Fibroblast of lung (primary cell): ENCODE results near the gene DDAH1. TPM values are rescaled to one million over a fixed set of nuclear protein-coding genes. Genes with fewer than 3 reads are reported as not detected.

ENCODE experiments used
- DNase-seq, 2 donors: peaks; one replicate each; pipeline versions ENCODE4 v3.0.0 to v3.0.0-alpha.2; 2010; ENCODE audit warnings: low read depth in 2 of 2
- H2AFZ ChIP-seq: 2 replicates; pipeline ENCODE4 v1.5.1; 2012; ENCODE audit warnings: low read length, control low read depth, inconsistent platforms
- H3K27ac ChIP-seq: 2 replicates; pipeline ENCODE4 v1.5.1; 2011; ENCODE audit warnings: low read length, control low read depth; ENCODE audit not compliant: insufficient read depth
- H3K27me3 ChIP-seq: 2 replicates; pipeline ENCODE4 v1.5.1; 2011; ENCODE audit warnings: mild to moderate bottlenecking, low read length; ENCODE audit not compliant: control insufficient read depth, insufficient read depth
- H3K36me3 ChIP-seq: 2 replicates; pipeline ENCODE4 v1.5.1; 2011; ENCODE audit warnings: low read length; ENCODE audit not compliant: control insufficient read depth, insufficient read depth
- H3K4me1 ChIP-seq: 2 replicates; pipeline ENCODE4 v1.5.1; 2011; ENCODE audit warnings: low read length; ENCODE audit not compliant: control insufficient read depth, insufficient read depth; ENCODE audit errors: extremely low read depth
- H3K4me2 ChIP-seq: 2 replicates; pipeline ENCODE4 v1.5.1; 2011; ENCODE audit warnings: low read length, control low read depth; ENCODE audit not compliant: insufficient read depth; ENCODE audit errors: extremely low read depth
- H3K4me3 ChIP-seq, 4 experiments: fragments of 200-600 bp in 1 of 4; sonication (generic) in 1 of 4; replicated peaks in 1 of 4; 2 replicates each; pipeline ENCODE4 v1.5.1; 2011 to 2016; ENCODE audit warnings: low read length in 4 of 4, low read depth in 3 of 4, mild to moderate bottlenecking in 3 of 4, control low read depth in 2 of 4, inconsistent platforms in 1 of 4, mixed read lengths in 1 of 4; ENCODE audit not compliant: insufficient read depth in 1 of 4; ENCODE audit errors: control extremely low read depth in 1 of 4
- H3K79me2 ChIP-seq: 2 replicates; pipeline ENCODE4 v1.5.1; 2012; ENCODE audit warnings: mild to moderate bottlenecking, low read length, inconsistent platforms; ENCODE audit not compliant: control insufficient read depth, insufficient read depth
- H3K9ac ChIP-seq: 2 replicates; pipeline ENCODE4 v1.5.1; 2011; ENCODE audit warnings: mild to moderate bottlenecking, low read length, control low read depth; ENCODE audit not compliant: insufficient read depth
- H3K9me3 ChIP-seq: 2 replicates; pipeline ENCODE4 v1.5.1; 2012; ENCODE audit warnings: low read depth, low read length; ENCODE audit not compliant: control insufficient read depth, insufficient read depth
- H4K20me1 ChIP-seq: 2 replicates; pipeline ENCODE4 v1.5.1; 2011; ENCODE audit warnings: low read length; ENCODE audit not compliant: control insufficient read depth, insufficient read depth; ENCODE audit errors: extremely low read depth
- EZH2 ChIP-seq: IDR thresholded peaks from 2 replicates; pipeline ENCODE4 v1.5.1; 2012; ENCODE audit warnings: low read length, control low read depth, mild to moderate bottlenecking; ENCODE audit errors: missing control alignments
- polyA plus RNA-seq, 2 donors: library from polyadenylated mRNA; depleted of rRNA in 1 of 2; stranded (reverse) in 1 of 2; unstranded in 1 of 2; fragments of >200 nt; gene quantifications; 2 replicates each; pipeline ENCODE4 v1.2.1, GENCODE V29; 2011 to 2012; ENCODE audit warnings: missing spikeins in 1 of 2
- total RNA-seq: library from RNA; depleted of rRNA; stranded (reverse); fragments of >200 nt; gene quantifications from 2 replicates; pipeline ENCODE4 v1.2.1, GENCODE V29; 2014
- TF ChIP-seq, protein P1 (sequence below), 2 donors: IDR thresholded peaks in 1 of 2; conservative IDR thresholded peaks in 1 of 2; 1 replicate in 1 of 2; 2 replicates in 1 of 2; pipeline ENCODE4 v1.5.1; 2011 to 2012; ENCODE audit warnings: low read length in 2 of 2, control low read depth in 1 of 2, inconsistent platforms in 1 of 2, low read depth in 1 of 2, mild to moderate bottlenecking in 1 of 2

Gene DDAH1
- total and polyA plus RNA-seq, 2 donors (not counting 1 experiment from before 2014, with no cell fraction given) = 50.0 to 218 TPM

DNA sequence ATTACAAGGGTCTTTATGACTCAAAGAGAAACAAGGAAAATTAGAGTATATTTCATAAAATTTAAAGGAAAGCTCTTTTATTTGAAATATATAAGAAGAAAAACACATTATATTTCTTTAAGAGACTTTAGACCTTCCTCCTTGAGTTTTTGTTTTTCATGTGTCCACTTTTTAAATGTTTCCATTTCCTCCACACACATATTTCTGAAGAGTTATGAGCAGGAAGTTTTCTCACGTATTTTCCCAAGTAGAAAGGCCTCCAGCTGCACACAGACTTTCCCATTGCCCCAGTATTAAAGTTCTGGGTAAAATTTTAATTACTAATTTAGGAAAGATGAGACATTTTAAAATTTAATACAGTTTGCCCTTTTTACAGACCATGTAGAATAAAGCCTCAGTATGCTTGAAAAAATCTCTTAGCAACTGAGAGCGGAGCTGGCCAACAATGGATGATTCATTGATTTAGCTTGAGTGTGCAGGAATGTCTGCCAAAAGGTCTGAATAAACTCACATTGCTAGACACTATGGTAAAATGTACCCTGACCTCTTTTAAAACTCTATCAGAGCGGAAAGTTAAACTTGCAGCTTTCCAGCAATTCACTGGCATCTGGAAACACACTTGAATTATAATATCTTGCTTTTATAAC lies 57.9 kb downstream of the DDAH1 start:
- Histone ChIP-seq H3K4me1 (peaks cover 4% of the 10 kb centered on the region), H3K4me3 (peak overlapping the region in 2 of 4 experiments; percentile 11 to 37), H3K27me3 (no peaks in the 10 kb centered on the region), H3K9me3 (no peaks in the 10 kb centered on the region), H3K9ac (no peak overlapping the region), H2AFZ (no peak overlapping the region), H4K20me1 (no peaks in the 10 kb centered on the region), H3K4me2 (peak overlapping the region; percentile 34), H3K79me2 (peaks cover 27% of the 10 kb centered on the region), H3K36me3 (no peaks in the 10 kb centered on the region), H3K27ac (peak overlapping the region; percentile 8)
- peak; percentile 95 to 97 for DNase-seq
- TF ChIP-seq EZH2 = no peak
- TF ChIP-seq, protein P1, sequence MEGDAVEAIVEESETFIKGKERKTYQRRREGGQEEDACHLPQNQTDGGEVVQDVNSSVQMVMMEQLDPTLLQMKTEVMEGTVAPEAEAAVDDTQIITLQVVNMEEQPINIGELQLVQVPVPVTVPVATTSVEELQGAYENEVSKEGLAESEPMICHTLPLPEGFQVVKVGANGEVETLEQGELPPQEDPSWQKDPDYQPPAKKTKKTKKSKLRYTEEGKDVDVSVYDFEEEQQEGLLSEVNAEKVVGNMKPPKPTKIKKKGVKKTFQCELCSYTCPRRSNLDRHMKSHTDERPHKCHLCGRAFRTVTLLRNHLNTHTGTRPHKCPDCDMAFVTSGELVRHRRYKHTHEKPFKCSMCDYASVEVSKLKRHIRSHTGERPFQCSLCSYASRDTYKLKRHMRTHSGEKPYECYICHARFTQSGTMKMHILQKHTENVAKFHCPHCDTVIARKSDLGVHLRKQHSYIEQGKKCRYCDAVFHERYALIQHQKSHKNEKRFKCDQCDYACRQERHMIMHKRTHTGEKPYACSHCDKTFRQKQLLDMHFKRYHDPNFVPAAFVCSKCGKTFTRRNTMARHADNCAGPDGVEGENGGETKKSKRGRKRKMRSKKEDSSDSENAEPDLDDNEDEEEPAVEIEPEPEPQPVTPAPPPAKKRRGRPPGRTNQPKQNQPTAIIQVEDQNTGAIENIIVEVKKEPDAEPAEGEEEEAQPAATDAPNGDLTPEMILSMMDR (conservative IDR thresholded peaks at IDR 0.05 in 1 of 2, IDR thresholded peaks at IDR 0.05 in 1 of 2; ENCODE audit: low read depth in 1 of 2, low read length in 2 of 2) = no peak

DNA sequence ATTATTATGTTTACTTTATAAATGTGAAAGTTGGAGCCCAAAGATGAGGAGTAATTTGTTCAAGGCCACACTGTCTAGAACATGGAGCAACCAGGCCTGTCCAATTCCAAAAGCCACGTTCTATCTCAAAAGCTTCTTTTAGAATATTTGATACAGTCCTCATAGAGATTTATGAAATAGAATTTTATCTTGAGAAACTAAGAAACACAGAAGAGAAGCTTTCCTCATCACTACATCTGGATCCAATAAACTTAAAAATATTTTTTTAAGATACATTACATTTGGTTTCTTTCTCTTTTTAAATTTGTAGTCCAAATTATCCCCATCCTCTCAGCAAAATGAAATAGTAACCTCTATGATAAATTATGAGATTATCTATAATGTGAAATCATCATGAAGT lies 58.9 kb downstream of the DDAH1 start:
- Histone ChIP-seq H3K36me3 (no peaks in the 10 kb centered on the region), H3K27ac (no peak overlapping the region), H3K4me3 (no peak overlapping the region), H4K20me1 (no peaks in the 10 kb centered on the region), H3K4me1 (peaks cover 4% of the 10 kb centered on the region), H3K9me3 (no peaks in the 10 kb centered on the region), H3K79me2 (peaks cover 25% of the 10 kb centered on the region), H3K4me2 (no peak overlapping the region), H2AFZ (no peak overlapping the region), H3K9ac (no peak overlapping the region), H3K27me3 (no peaks in the 10 kb centered on the region)
- TF ChIP-seq EZH2 = no peak
- TF ChIP-seq, protein P1 (conservative IDR thresholded peaks at IDR 0.05 in 1 of 2, IDR thresholded peaks at IDR 0.05 in 1 of 2; ENCODE audit: low read depth in 1 of 2, low read length in 2 of 2) = no peak
- no peak for DNase-seq

GRCh38 chr1:85404408-85404807 lies 60.6 kb downstream of the DDAH1 start:
- Histone ChIP-seq H3K27ac (no peak overlapping the region), H3K4me1 (peaks cover 5% of the 10 kb centered on the region), H3K4me2 (no peak overlapping the region), H4K20me1 (no peaks in the 10 kb centered on the region), H3K9ac (no peak overlapping the region), H3K27me3 (no peaks in the 10 kb centered on the region), H2AFZ (no peak overlapping the region), H3K9me3 (no peaks in the 10 kb centered on the region), H3K79me2 (peaks cover 24% of the 10 kb centered on the region), H3K4me3 (no peak overlapping the region), H3K36me3 (no peaks in the 10 kb centered on the region)
- TF ChIP-seq, protein P1 (conservative IDR thresholded peaks at IDR 0.05 in 1 of 2, IDR thresholded peaks at IDR 0.05 in 1 of 2; ENCODE audit: low read depth in 1 of 2, low read length in 2 of 2) = no peak
- TF ChIP-seq EZH2 = no peak
- peak in 1 of 2 donors; percentile 64 for DNase-seq
